ENCODE results near the gene NRDC. TPM values are rescaled to one million over a fixed set of nuclear protein-coding genes. Genes with fewer than 3 reads are reported as not detected.

NRDC gene
- total RNA-seq, 1 experiment from 2014 or later = 176 TPM

- BruUV-seq (replicated peaks) = no TSS peak
- CTCF ChIA-PET = no interaction called here
- Mint-ChIP-seq H3K4me3 (ENCODE audit: unreplicated experiment) (no peak overlapping the region), H3K27ac (ENCODE audit: low read depth, unreplicated experiment) (peak overlapping the region; percentile 13), H3K27me3 (ENCODE audit: insufficient read depth, unreplicated experiment) (no peaks in the 10 kb centered on the region), H3K4me1 (ENCODE audit: insufficient read depth, unreplicated experiment) (peaks cover 45% of the 10 kb centered on the region), H3K36me3 (ENCODE audit: insufficient read depth, unreplicated experiment) (peaks cover 7% of the 10 kb centered on the region), H3K9me3 (ENCODE audit: unreplicated experiment) (no peaks in the 10 kb centered on the region)
- DNase-seq (ENCODE audit: unreplicated experiment) = no peak
- intact Hi-C loops (cut with micrococcal nuclease) = no loop called here
- no peak for TF ChIP-seq CTCF (IDR thresholded peaks at IDR 0.05; ENCODE audit: unreplicated experiment)
- POLR2A ChIA-PET = interaction anchor here (0.8 to 1.1 kb wide), 3 partner anchors 12 to 184 kb away, joined by 3 read pairs; no protein-coding TSS in a partner anchor
These were observed 7.1 kb downstream of the NRDC start for GRCh38 chr1:51871351-51871975.

- POLR2A ChIA-PET = interaction anchor here (0.8 to 1.3 kb wide), 4 partner anchors 12 to 185 kb away, joined by 3 read pairs; no protein-coding TSS in a partner anchor
- CTCF ChIA-PET = interaction anchor here (1.2 kb wide), 1 partner anchor 9 kb away, joined by 3 read pairs; no protein-coding TSS in a partner anchor
- H3K27me3 Mint-ChIP-seq (ENCODE audit: insufficient read depth, unreplicated experiment) = no peaks in the 10 kb centered on the region
- no peak for TF ChIP-seq CTCF (IDR thresholded peaks at IDR 0.05; ENCODE audit: unreplicated experiment)
- intact Hi-C loops (cut with micrococcal nuclease) = no loop called here
- BruUV-seq (replicated peaks) = no TSS peak
- H3K36me3 Mint-ChIP-seq (ENCODE audit: insufficient read depth, unreplicated experiment) = peaks cover 8% of the 10 kb centered on the region
- DNase-seq (ENCODE audit: unreplicated experiment) = peak; percentile 24
- H3K4me1 Mint-ChIP-seq (ENCODE audit: insufficient read depth, unreplicated experiment) = peaks cover 45% of the 10 kb centered on the region
- no peak overlapping the region for H3K4me3 Mint-ChIP-seq (ENCODE audit: unreplicated experiment)
- no peaks in the 10 kb centered on the region for H3K9me3 Mint-ChIP-seq (ENCODE audit: unreplicated experiment)
- no peak overlapping the region for H3K27ac Mint-ChIP-seq (ENCODE audit: low read depth, unreplicated experiment)
These were observed 7.8 kb downstream of the NRDC start for GRCh38 chr1:51870603-51871350.

GRCh38 chr1:51867479-51868232 lies 10.9 kb downstream of the NRDC start:
- H3K27me3 Mint-ChIP-seq (ENCODE audit: insufficient read depth, unreplicated experiment) = no peaks in the 10 kb centered on the region
- POLR2A ChIA-PET = interaction anchor here (1.0 kb wide), 1 partner anchor 12 kb away, joined by 3 read pairs; no protein-coding TSS in a partner anchor
- H3K27ac Mint-ChIP-seq (ENCODE audit: low read depth, unreplicated experiment) = no peak overlapping the region
- no peaks in the 10 kb centered on the region for H3K9me3 Mint-ChIP-seq (ENCODE audit: unreplicated experiment)
- H3K4me3 Mint-ChIP-seq (ENCODE audit: unreplicated experiment) = no peak overlapping the region
- BruUV-seq (replicated peaks) = no TSS peak
- no peak for DNase-seq (ENCODE audit: unreplicated experiment)
- intact Hi-C loops (cut with micrococcal nuclease) = no loop called here
- no peak for TF ChIP-seq CTCF (IDR thresholded peaks at IDR 0.05; ENCODE audit: unreplicated experiment)
- H3K36me3 Mint-ChIP-seq (ENCODE audit: insufficient read depth, unreplicated experiment) = peaks cover 13% of the 10 kb centered on the region
- CTCF ChIA-PET = interaction anchor here (0.6 kb wide), 1 partner anchor 244 kb away, joined by 3 read pairs; no protein-coding TSS in a partner anchor
- peaks cover 37% of the 10 kb centered on the region for H3K4me1 Mint-ChIP-seq (ENCODE audit: insufficient read depth, unreplicated experiment)

GRCh38 chr1:51863384-51863783 lies 15.1 kb downstream of the NRDC start:
- POLR2A ChIA-PET = interaction anchor here (0.8 to 1.3 kb wide), 2 partner anchors 13 to 16 kb away, joined by 3 read pairs; no protein-coding TSS in a partner anchor
- TF ChIP-seq CTCF (IDR thresholded peaks at IDR 0.05; ENCODE audit: unreplicated experiment) = no peak
- DNase-seq (ENCODE audit: unreplicated experiment) = no peak
- H3K4me3 Mint-ChIP-seq (ENCODE audit: unreplicated experiment) = no peak overlapping the region
- H3K4me1 Mint-ChIP-seq (ENCODE audit: insufficient read depth, unreplicated experiment) = peaks cover 17% of the 10 kb centered on the region
- no peaks in the 10 kb centered on the region for H3K9me3 Mint-ChIP-seq (ENCODE audit: unreplicated experiment)
- no TSS peak for BruUV-seq (replicated peaks)
- no peaks in the 10 kb centered on the region for H3K27me3 Mint-ChIP-seq (ENCODE audit: insufficient read depth, unreplicated experiment)
- intact Hi-C loops (cut with micrococcal nuclease) = no loop called here
- H3K27ac Mint-ChIP-seq (ENCODE audit: low read depth, unreplicated experiment) = no peak overlapping the region
- CTCF ChIA-PET = no interaction called here
- H3K36me3 Mint-ChIP-seq (ENCODE audit: insufficient read depth, unreplicated experiment) = peaks cover 19% of the 10 kb centered on the region
